Measurements from ENCODE around the gene MPP2. TPM values are rescaled to one million over a fixed set of nuclear protein-coding genes. Genes with fewer than 3 reads are reported as not detected.

Gene MPP2
- total and polyA plus RNA-seq, 2 of the 13 experiments (the other 11 are each of a cell fraction or from before 2014, with no cell fraction given) = 0.20 to 1.7 TPM

- TF ChIP-seq, protein P1, sequence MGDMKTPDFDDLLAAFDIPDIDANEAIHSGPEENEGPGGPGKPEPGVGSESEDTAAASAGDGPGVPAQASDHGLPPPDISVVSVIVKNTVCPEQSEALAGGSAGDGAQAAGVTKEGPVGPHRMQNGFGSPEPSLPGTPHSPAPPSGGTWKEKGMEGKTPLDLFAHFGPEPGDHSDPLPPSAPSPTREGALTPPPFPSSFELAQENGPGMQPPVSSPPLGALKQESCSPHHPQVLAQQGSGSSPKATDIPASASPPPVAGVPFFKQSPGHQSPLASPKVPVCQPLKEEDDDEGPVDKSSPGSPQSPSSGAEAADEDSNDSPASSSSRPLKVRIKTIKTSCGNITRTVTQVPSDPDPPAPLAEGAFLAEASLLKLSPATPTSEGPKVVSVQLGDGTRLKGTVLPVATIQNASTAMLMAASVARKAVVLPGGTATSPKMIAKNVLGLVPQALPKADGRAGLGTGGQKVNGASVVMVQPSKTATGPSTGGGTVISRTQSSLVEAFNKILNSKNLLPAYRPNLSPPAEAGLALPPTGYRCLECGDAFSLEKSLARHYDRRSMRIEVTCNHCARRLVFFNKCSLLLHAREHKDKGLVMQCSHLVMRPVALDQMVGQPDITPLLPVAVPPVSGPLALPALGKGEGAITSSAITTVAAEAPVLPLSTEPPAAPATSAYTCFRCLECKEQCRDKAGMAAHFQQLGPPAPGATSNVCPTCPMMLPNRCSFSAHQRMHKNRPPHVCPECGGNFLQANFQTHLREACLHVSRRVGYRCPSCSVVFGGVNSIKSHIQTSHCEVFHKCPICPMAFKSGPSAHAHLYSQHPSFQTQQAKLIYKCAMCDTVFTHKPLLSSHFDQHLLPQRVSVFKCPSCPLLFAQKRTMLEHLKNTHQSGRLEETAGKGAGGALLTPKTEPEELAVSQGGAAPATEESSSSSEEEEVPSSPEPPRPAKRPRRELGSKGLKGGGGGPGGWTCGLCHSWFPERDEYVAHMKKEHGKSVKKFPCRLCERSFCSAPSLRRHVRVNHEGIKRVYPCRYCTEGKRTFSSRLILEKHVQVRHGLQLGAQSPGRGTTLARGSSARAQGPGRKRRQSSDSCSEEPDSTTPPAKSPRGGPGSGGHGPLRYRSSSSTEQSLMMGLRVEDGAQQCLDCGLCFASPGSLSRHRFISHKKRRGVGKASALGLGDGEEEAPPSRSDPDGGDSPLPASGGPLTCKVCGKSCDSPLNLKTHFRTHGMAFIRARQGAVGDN (CRISPR knock-in tag; IDR thresholded peaks at IDR 0.05) = peak; percentile 46; the same call in 1 of the 2 replicates
- TF ChIP-seq FOXO1 (CRISPR knock-in tag; IDR thresholded peaks at IDR 0.05) (no peak), NR2F6 (IDR thresholded peaks at IDR 0.05) (peak; percentile 22; the same call in 1 of the 2 replicates), NR2F6 (CRISPR knock-in tag; IDR thresholded peaks at IDR 0.05) (0 out of 2 replicates have a peak, but pooled peaks have one; percentile 14), GATAD2A (CRISPR knock-in tag; IDR thresholded peaks at IDR 0.05) (peak; percentile 43; the same call in 1 of the 2 replicates), ZSCAN21 (CRISPR knock-in tag; IDR thresholded peaks at IDR 0.05; ENCODE audit: borderline replicate concordance) (0 out of 2 replicates have a peak, but pooled peaks have one; percentile 23), RARA (CRISPR knock-in tag; IDR thresholded peaks at IDR 0.05) (0 out of 2 replicates have a peak, but pooled peaks have one; percentile 22), MTA1 (CRISPR knock-in tag; IDR thresholded peaks at IDR 0.05; ENCODE audit: borderline replicate concordance) (0 out of 2 replicates have a peak, but pooled peaks have one; percentile 39), DNMT3B (CRISPR knock-in tag; conservative IDR thresholded peaks at IDR 0.05) (no peak), ZNF660 (CRISPR knock-in tag; IDR thresholded peaks at IDR 0.05; ENCODE audit: borderline replicate concordance, low read depth) (no peak), SOX6 (IDR thresholded peaks at IDR 0.05) (no peak), SOX6 (CRISPR knock-in tag; IDR thresholded peaks at IDR 0.05) (peak; percentile 77), ZZZ3 (CRISPR knock-in tag; IDR thresholded peaks at IDR 0.05; ENCODE audit: borderline replicate concordance) (no peak), NFRKB (IDR thresholded peaks at IDR 0.05) (no peak), SAP130 (CRISPR knock-in tag; IDR thresholded peaks at IDR 0.05; ENCODE audit: low read depth) (0 out of 2 replicates have a peak, but pooled peaks have one; percentile 14), PHB2 (IDR thresholded peaks at IDR 0.05; ENCODE audit: partially characterized antibody) (no peak), TCF7 (IDR thresholded peaks at IDR 0.05; ENCODE audit: low read depth) (peak; percentile 62), RFXANK (CRISPR knock-in tag; IDR thresholded peaks at IDR 0.05) (no peak), ZBTB1 (CRISPR knock-in tag; IDR thresholded peaks at IDR 0.05; ENCODE audit: borderline replicate concordance) (no peak), KDM6A (CRISPR knock-in tag; IDR thresholded peaks at IDR 0.05; ENCODE audit: low read depth) (no peak), MAX (IDR thresholded peaks at IDR 0.05) (peak; percentile 23; the same call in 1 of the 2 replicates)
- TF ChIP-seq, protein P2, sequence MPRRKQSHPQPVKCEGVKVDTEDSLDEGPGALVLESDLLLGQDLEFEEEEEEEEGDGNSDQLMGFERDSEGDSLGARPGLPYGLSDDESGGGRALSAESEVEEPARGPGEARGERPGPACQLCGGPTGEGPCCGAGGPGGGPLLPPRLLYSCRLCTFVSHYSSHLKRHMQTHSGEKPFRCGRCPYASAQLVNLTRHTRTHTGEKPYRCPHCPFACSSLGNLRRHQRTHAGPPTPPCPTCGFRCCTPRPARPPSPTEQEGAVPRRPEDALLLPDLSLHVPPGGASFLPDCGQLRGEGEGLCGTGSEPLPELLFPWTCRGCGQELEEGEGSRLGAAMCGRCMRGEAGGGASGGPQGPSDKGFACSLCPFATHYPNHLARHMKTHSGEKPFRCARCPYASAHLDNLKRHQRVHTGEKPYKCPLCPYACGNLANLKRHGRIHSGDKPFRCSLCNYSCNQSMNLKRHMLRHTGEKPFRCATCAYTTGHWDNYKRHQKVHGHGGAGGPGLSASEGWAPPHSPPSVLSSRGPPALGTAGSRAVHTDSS (CRISPR knock-in tag; conservative IDR thresholded peaks at IDR 0.05) = no peak
- TF ChIP-seq, protein P3, sequence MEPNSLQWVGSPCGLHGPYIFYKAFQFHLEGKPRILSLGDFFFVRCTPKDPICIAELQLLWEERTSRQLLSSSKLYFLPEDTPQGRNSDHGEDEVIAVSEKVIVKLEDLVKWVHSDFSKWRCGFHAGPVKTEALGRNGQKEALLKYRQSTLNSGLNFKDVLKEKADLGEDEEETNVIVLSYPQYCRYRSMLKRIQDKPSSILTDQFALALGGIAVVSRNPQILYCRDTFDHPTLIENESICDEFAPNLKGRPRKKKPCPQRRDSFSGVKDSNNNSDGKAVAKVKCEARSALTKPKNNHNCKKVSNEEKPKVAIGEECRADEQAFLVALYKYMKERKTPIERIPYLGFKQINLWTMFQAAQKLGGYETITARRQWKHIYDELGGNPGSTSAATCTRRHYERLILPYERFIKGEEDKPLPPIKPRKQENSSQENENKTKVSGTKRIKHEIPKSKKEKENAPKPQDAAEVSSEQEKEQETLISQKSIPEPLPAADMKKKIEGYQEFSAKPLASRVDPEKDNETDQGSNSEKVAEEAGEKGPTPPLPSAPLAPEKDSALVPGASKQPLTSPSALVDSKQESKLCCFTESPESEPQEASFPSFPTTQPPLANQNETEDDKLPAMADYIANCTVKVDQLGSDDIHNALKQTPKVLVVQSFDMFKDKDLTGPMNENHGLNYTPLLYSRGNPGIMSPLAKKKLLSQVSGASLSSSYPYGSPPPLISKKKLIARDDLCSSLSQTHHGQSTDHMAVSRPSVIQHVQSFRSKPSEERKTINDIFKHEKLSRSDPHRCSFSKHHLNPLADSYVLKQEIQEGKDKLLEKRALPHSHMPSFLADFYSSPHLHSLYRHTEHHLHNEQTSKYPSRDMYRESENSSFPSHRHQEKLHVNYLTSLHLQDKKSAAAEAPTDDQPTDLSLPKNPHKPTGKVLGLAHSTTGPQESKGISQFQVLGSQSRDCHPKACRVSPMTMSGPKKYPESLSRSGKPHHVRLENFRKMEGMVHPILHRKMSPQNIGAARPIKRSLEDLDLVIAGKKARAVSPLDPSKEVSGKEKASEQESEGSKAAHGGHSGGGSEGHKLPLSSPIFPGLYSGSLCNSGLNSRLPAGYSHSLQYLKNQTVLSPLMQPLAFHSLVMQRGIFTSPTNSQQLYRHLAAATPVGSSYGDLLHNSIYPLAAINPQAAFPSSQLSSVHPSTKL (CRISPR knock-in tag; IDR thresholded peaks at IDR 0.05) = peak; percentile 32; the same call in 1 of the 2 replicates
Observed at GRCh38 chr17:43927060-43927864, 19.9 kb upstream of the MPP2 start (continued).

All from HepG2 (cell line).